K562 treated with DMSO at 1 percent for 12 hours (cell line): Measurements from ENCODE around the gene USP17L12. TPM values are rescaled to one million over a fixed set of nuclear protein-coding genes. Genes with fewer than 3 reads are reported as not detected.

Experiments
- total RNA-seq: library from RNA; unstranded; fragments of 300-600 nt; gene quantifications from 2 replicates; pipeline ENCODE4 v1.2.3, GENCODE V29; 2022; ENCODE audit not compliant: insufficient read depth

USP17L12 gene, protein sequence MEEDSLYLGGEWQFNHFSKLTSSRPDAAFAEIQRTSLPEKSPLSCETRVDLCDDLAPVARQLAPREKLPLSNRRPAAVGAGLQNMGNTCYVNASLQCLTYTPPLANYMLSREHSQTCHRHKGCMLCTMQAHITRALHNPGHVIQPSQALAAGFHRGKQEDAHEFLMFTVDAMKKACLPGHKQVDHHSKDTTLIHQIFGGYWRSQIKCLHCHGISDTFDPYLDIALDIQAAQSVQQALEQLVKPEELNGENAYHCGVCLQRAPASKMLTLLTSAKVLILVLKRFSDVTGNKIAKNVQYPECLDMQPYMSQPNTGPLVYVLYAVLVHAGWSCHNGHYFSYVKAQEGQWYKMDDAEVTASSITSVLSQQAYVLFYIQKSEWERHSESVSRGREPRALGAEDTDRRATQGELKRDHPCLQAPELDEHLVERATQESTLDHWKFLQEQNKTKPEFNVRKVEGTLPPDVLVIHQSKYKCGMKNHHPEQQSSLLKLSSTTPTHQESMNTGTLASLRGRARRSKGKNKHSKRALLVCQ
- not detected in 2 replicates for total RNA-seq

DNA sequence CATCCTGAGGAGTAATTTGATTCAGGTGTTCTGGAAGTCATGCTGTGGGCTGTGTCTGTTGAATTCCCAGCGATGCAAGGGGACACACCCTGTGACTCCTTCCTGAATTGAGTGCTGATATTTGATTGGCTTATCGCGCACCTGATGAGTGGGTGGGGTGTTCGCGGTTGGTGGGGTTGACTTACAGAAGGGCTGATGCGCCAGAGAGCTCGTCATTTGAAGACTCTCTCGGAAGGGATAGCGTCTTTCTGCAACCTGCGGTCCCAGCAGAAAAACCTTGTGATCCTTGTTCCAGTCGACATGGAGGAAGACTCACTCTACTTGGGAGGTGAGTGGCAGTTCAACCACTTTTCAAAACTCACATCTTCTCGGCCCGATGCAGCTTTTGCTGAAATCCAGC, at the start of gene USP17L12:
TSS of gene USP17L12 (plus strand) at position 301 of the 400 bp plus-strand sequence. CDS start at position 301, 0 bp downstream.

DNA sequence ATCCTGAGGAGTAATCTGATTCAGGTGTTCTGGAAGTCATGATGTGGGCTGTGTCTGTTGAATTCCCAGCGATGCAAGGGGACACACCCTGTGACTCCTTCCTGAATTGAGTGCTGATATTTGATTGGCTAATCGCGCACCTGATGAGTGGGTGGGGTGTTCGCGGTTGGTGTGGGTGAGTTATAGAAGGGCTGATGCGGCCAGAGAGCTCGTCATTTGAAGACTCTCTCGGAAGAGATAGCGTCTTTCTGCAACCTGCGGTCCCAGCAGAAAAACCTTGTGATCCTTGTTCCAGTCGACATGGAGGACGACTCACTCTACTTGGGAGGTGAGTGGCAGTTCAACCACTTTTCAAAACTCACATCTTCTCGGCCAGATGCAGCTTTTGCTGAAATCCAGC, 9.6 kb upstream of the USP17L12 start, which contains the start of gene USP17L10:
TSS of gene USP17L10 (plus strand) at position 301 of the 400 bp plus-strand sequence. CDS start at position 301, 0 bp downstream.

DNA sequence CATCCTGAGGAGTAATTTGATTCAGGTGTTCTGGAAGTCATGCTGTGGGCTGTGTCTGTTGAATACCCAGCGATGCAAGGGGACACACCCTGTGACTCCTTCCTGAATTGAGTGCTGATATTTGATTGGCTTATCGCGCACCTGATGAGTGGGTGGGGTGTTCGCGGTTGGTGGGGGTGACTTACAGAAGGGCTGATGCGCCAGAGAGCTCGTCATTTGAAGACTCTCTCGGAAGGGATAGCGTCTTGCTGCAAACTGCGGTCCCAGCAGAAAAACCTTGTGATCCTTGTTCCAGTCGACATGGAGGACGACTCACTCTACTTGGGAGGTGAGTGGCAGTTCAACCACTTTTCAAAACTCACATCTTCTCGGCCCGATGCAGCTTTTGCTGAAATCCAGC, 4.8 kb upstream of the USP17L12 start, which contains the start of gene USP17L11:
TSS of gene USP17L11 (plus strand) at position 301 of the 400 bp plus-strand sequence. CDS start at position 301, 0 bp downstream.

DNA sequence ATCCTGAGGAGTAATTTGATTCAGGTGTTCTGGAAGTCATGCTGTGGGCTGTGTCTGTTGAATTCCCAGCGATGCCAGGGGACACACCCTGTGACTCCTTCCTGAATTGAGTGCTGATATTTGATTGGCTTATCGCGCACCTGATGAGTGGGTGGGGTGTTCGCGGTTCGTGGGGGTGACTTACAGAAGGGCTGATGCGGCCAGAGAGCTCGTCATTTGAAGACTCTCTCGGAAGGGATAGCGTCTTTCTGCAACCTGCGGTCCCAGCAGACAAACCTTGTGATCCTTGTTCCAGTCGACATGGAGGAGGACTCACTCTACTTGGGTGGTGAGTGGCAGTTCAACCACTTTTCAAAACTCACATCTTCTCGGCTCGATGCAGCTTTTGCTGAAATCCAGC, 4.6 kb downstream of the USP17L12 start, which contains the start of gene USP17L13:
TSS of gene USP17L13 (plus strand) at position 301 of the 400 bp plus-strand sequence. CDS start at position 301, 0 bp downstream.

DNA sequence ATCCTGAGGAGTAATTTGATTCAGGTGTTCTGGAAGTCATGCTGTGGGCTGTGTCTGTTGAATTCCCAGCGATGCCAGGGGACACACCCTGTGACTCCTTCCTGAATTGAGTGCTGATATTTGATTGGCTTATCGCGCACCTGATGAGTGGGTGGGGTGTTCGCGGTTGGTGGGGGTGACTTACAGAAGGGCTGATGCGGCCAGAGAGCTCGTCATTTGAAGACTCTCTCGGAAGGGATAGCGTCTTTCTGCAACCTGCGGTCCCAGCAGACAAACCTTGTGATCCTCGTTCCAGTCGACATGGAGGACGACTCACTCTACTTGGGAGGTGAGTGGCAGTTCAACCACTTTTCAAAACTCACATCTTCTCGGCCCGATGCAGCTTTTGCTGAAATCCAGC, 14.1 kb downstream of the USP17L12 start, which contains the start of gene USP17L15:
TSS of gene USP17L15 (plus strand) at position 301 of the 400 bp plus-strand sequence. CDS start at position 301, 0 bp downstream.

DNA sequence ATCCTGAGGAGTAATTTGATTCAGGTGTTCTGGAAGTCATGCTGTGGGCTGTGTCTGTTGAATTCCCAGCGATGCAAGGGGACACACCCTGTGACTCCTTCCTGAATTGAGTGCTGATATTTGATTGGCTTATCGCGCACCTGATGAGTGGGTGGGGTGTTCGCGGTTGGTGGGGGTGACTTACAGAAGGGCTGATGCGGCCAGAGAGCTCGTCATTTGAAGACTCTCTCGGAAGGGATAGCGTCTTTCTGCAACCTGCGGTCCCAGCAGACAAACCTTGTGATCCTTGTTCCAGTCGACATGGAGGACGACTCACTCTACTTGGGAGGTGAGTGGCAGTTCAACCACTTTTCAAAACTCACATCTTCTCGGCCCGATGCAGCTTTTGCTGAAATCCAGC, 23.6 kb downstream of the USP17L12 start, which contains the start of gene USP17L17:
TSS of gene USP17L17 (plus strand) at position 301 of the 400 bp plus-strand sequence. CDS start at position 301, 0 bp downstream.

DNA sequence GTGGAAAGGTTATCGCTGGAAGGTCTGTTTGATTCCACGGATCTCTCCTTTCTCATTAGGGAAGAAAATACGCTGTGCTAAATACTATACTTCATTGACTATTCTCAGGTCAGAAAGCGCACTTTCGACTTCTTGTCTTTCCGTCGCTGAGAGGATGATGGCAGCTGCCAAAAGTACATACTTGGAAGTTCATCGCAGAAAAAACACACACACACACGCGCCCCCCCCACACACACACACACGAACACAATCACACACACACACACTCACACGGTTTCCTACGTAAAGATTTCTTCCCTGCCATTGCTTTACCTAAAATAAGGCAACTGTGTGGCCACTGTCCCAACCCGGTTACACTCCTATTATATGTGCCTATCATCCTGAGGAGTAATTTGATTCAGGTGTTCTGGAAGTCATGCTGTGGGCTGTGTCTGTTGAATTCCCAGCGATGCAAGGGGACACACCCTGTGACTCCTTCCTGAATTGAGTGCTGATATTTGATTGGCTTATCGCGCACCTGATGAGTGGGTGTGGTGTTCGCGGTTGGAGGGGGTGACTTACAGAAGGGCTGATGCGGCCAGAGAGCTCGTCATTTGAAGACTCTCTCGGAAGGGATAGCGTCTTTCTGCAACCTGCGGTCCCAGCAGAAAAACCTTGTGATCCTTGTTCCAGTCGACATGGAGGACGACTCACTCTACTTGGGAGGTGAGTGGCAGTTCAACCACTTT, 28.2 kb downstream of the USP17L12 start, which contains the start of gene USP17L18:
TSS of gene USP17L18 (plus strand) at position 678 of the 728 bp plus-strand sequence. CDS start at position 678, 0 bp downstream.

DNA sequence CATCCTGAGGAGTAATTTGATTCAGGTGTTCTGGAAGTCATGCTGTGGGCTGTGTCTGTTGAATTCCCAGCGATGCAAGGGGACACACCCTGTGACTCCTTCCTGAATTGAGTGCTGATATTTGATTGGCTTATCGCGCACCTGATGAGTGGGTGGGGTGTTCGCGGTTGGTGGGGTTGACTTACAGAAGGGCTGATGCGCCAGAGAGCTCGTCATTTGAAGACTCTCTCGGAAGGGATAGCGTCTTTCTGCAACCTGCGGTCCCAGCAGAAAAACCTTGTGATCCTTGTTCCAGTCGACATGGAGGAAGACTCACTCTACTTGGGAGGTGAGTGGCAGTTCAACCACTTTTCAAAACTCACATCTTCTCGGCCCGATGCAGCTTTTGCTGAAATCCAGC, 33.1 kb downstream of the USP17L12 start, which contains the start of gene USP17L19:
TSS of gene USP17L19 (plus strand) at position 301 of the 400 bp plus-strand sequence. CDS start at position 301, 0 bp downstream.

DNA sequence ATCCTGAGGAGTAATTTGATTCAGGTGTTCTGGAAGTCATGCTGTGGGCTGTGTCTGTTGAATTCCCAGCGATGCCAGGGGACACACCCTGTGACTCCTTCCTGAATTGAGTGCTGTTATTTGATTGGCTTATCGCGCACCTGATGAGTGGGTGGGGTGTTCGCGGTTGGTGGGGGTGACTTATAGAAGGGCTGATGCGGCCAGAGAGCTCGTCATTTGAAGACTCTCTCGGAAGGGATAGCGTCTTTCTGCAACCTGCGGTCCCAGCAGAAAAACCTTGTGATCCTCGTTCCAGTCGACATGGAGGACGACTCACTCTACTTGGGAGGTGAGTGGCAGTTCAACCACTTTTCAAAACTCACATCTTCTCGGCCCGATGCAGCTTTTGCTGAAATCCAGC, 37.9 kb downstream of the USP17L12 start, which contains the start of gene USP17L20:
TSS of gene USP17L20 (plus strand) at position 301 of the 400 bp plus-strand sequence. CDS start at position 301, 0 bp downstream.

DNA sequence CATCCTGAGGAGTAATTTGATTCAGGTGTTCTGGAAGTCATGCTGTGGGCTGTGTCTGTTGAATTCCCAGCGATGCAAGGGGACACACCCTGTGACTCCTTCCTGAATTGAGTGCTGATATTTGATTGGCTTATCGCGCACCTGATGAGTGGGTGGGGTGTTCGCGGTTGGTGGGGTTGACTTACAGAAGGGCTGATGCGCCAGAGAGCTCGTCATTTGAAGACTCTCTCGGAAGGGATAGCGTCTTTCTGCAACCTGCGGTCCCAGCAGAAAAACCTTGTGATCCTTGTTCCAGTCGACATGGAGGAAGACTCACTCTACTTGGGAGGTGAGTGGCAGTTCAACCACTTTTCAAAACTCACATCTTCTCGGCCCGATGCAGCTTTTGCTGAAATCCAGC, 42.6 kb downstream of the USP17L12 start, which contains the start of gene USP17L21:
TSS of gene USP17L21 (plus strand) at position 301 of the 400 bp plus-strand sequence. CDS start at position 301, 0 bp downstream.

DNA sequence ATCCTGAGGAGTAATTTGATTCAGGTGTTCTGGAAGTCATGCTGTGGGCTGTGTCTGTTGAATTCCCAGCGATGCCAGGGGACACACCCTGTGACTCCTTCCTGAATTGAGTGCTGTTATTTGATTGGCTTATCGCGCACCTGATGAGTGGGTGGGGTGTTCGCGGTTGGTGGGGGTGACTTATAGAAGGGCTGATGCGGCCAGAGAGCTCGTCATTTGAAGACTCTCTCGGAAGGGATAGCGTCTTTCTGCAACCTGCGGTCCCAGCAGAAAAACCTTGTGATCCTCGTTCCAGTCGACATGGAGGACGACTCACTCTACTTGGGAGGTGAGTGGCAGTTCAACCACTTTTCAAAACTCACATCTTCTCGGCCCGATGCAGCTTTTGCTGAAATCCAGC, 47.4 kb downstream of the USP17L12 start, which contains the start of gene USP17L22:
TSS of gene USP17L22 (plus strand) at position 301 of the 400 bp plus-strand sequence. CDS start at position 301, 0 bp downstream.

Other genes starting within 250 kb of the USP17L12 start
- not detected in 2 replicates for gene FAM90A26, start 49.7 kb upstream of the USP17L12 start, total RNA-seq
- not detected in 2 replicates for gene USP17L10, start 9.5 kb upstream of the USP17L12 start, total RNA-seq
- gene USP17L11, start 4.7 kb upstream of the USP17L12 start, total RNA-seq: not detected in 2 replicates
- gene USP17L13, start 4.7 kb downstream of the USP17L12 start, total RNA-seq: not detected in 2 replicates
- gene USP17L15, start 14.2 kb downstream of the USP17L12 start, total RNA-seq: not detected in 2 replicates
- not detected in 2 replicates for gene USP17L17, start 23.7 kb downstream of the USP17L12 start, total RNA-seq
- gene USP17L18, start 28.5 kb downstream of the USP17L12 start, total RNA-seq: not detected in 2 replicates
- not detected in 2 replicates for gene USP17L19, start 33.2 kb downstream of the USP17L12 start, total RNA-seq
- not detected in 2 replicates for gene USP17L20, start 38.0 kb downstream of the USP17L12 start, total RNA-seq
- not detected in 2 replicates for gene USP17L21, start 42.7 kb downstream of the USP17L12 start, total RNA-seq
- not detected in 2 replicates for gene USP17L22, start 47.5 kb downstream of the USP17L12 start, total RNA-seq
- not detected in 2 replicates for gene USP17L24, start 105.0 kb downstream of the USP17L12 start, total RNA-seq
- gene USP17L25, start 109.8 kb downstream of the USP17L12 start, total RNA-seq: not detected in 2 replicates
- gene USP17L26, start 114.5 kb downstream of the USP17L12 start, total RNA-seq: not detected in 2 replicates
- gene USP17L5, start 119.3 kb downstream of the USP17L12 start, total RNA-seq: not detected in 2 replicates
- gene USP17L27, start 124.0 kb downstream of the USP17L12 start, total RNA-seq: not detected in 2 replicates
- gene USP17L28, start 128.7 kb downstream of the USP17L12 start, total RNA-seq: not detected in 2 replicates
- gene USP17L29, start 133.5 kb downstream of the USP17L12 start, total RNA-seq: not detected in 2 replicates
- not detected in 2 replicates for gene USP17L30, start 143.0 kb downstream of the USP17L12 start, total RNA-seq
- not detected in 2 replicates for gene DEFB131A, start 224.3 kb downstream of the USP17L12 start, total RNA-seq